Measurements from ENCODE around the gene CYRIA. TPM values are rescaled to one million over a fixed set of nuclear protein-coding genes. Genes with fewer than 3 reads are reported as not detected.

Gene CYRIA
- total RNA-seq, 2 experiments from 2014 or later: 1.3 TPM

- ChIA-PET CTCF (no interaction called here), POLR2A (no interaction called here)
- TF ChIP-seq CTCF (IDR thresholded peaks at IDR 0.05): no peak
- Histone ChIP-seq H3K27me3 (ENCODE audit: control insufficient read depth in 1 of 2, insufficient read depth in 2 of 2, low read length in 2 of 2) (no peaks in the 10 kb centered on the region), H3K36me3 (ENCODE audit: insufficient read depth, low read length) (no peaks in the 10 kb centered on the region), H3K27ac (ENCODE audit: low read depth in 1 of 2, low read length in 2 of 2) (no peak overlapping the region), H3K9me3 (ENCODE audit: control insufficient read depth in 1 of 2, insufficient read depth in 1 of 2, low read length in 2 of 2) (no peaks in the 10 kb centered on the region), H3K4me1 (ENCODE audit: insufficient read depth, low read length) (no peaks in the 10 kb centered on the region), H3K4me3 (ENCODE audit: low read length) (no peak overlapping the region)
- Mint-ChIP-seq H3K9me3 (no peaks in the 10 kb centered on the region), H3K36me3 (ENCODE audit: low read depth) (no peaks in the 10 kb centered on the region), H3K27ac (no peak overlapping the region), H3K4me1 (ENCODE audit: low read depth) (no peaks in the 10 kb centered on the region), H3K27me3 (peaks cover 17% of the 10 kb centered on the region), H3K4me3 (no peak overlapping the region)
- ATAC-seq (ENCODE audit: poor library complexity) (no peak), DNase-seq (peak in 2 of 14 experiments; percentile 59 to 69)
- intact Hi-C loops (cut with DNase I, micrococcal nuclease): no loop called here
Observed at GRCh38 chr2:16656784-16657391, 8.7 kb downstream of the CYRIA start.

GRCh38 chr2:16655905-16656642 is 9.6 kb downstream of the CYRIA start:
- no peak overlapping the region for H3K4me3 Mint-ChIP-seq
- no peaks in the 10 kb centered on the region for H3K9me3 ChIP-seq (ENCODE audit: control insufficient read depth in 1 of 2, insufficient read depth in 1 of 2, low read length in 2 of 2)
- no peaks in the 10 kb centered on the region for H3K27me3 ChIP-seq (ENCODE audit: control insufficient read depth in 1 of 2, insufficient read depth in 2 of 2, low read length in 2 of 2)
- H3K27ac Mint-ChIP-seq: no peak overlapping the region
- no peaks in the 10 kb centered on the region for H3K4me1 Mint-ChIP-seq (ENCODE audit: low read depth)
- H3K27ac ChIP-seq (ENCODE audit: low read depth in 1 of 2, low read length in 2 of 2): no peak overlapping the region
- no peak for TF ChIP-seq CTCF (IDR thresholded peaks at IDR 0.05)
- H3K36me3 Mint-ChIP-seq (ENCODE audit: low read depth): no peaks in the 10 kb centered on the region
- no peaks in the 10 kb centered on the region for H3K36me3 ChIP-seq (ENCODE audit: insufficient read depth, low read length)
- H3K27me3 Mint-ChIP-seq: peaks cover 11% of the 10 kb centered on the region
- intact Hi-C loops (cut with DNase I, micrococcal nuclease): no loop called here
- no peak for DNase-seq
- H3K4me1 ChIP-seq (ENCODE audit: insufficient read depth, low read length): no peaks in the 10 kb centered on the region
- no peak overlapping the region for H3K4me3 ChIP-seq (ENCODE audit: low read length)
- POLR2A ChIA-PET: no interaction called here
- ATAC-seq (ENCODE audit: poor library complexity): no peak
- CTCF ChIA-PET: no interaction called here
- no peaks in the 10 kb centered on the region for H3K9me3 Mint-ChIP-seq

GRCh38 chr2:16655445-16655837 is 10.2 kb downstream of the CYRIA start:
- CTCF ChIA-PET: no interaction called here
- H3K27ac Mint-ChIP-seq: no peak overlapping the region
- no peak for ATAC-seq (ENCODE audit: poor library complexity)

More at GRCh38 chr2:16655445-16655837, 10.2 kb downstream of the CYRIA start:
- no peaks in the 10 kb centered on the region for H3K36me3 ChIP-seq (ENCODE audit: insufficient read depth, low read length)
- no peak overlapping the region for H3K27ac ChIP-seq (ENCODE audit: low read depth in 1 of 2, low read length in 2 of 2)
- Mint-ChIP-seq H3K36me3 (ENCODE audit: low read depth) (no peaks in the 10 kb centered on the region), H3K9me3 (no peaks in the 10 kb centered on the region), H3K4me1 (ENCODE audit: low read depth) (no peaks in the 10 kb centered on the region), H3K27me3 (peaks cover 11% of the 10 kb centered on the region), H3K4me3 (no peak overlapping the region)
- DNase-seq: no peak
- no peak for TF ChIP-seq CTCF (IDR thresholded peaks at IDR 0.05)
- H3K4me3 ChIP-seq (ENCODE audit: low read length): no peak overlapping the region
- no peaks in the 10 kb centered on the region for H3K27me3 ChIP-seq (ENCODE audit: control insufficient read depth in 1 of 2, insufficient read depth in 2 of 2, low read length in 2 of 2)
- no peaks in the 10 kb centered on the region for H3K9me3 ChIP-seq (ENCODE audit: control insufficient read depth in 1 of 2, insufficient read depth in 1 of 2, low read length in 2 of 2)
- H3K4me1 ChIP-seq (ENCODE audit: insufficient read depth, low read length): no peaks in the 10 kb centered on the region
- POLR2A ChIA-PET: no interaction called here
- intact Hi-C loops (cut with DNase I, micrococcal nuclease): no loop called here

Data from CD4-positive, alpha-beta T cell (primary cell).